GM12878 (cell line): ENCODE results near the gene CBR3. TPM values are rescaled to one million over a fixed set of nuclear protein-coding genes. Genes with fewer than 3 reads are reported as not detected.

ENCODE experiments used
- ATAC-seq: fragments of 200-7000 bp; cut with Tn5 transposase; 3 replicates; pipeline ENCODE4 v1.9.1; 2020; ENCODE audit warnings: mild to moderate bottlenecking, moderate library complexity
- BruUV-seq: library from RNA; stranded (reverse); fragments of 400-500 nt; replicated peaks from 2 replicates; lab custom pipeline; 2021; lab: Mats Ljungman, UMichigan
- CTCF ChIA-PET: fragments of 300-600 bp; sonication (Branson Sonifier 250); formaldehyde crosslinking; extraction: SDS; loops from one replicate; lab custom pipeline; 2021; ENCODE audit warnings: inconsistent platforms; lab: Yijun Ruan, JAX
- POLR2A ChIA-PET: fragments of 350-600 bp; formaldehyde crosslinking; extraction: SDS; loops from one replicate; lab custom pipeline; 2021; ENCODE audit warnings: inconsistent platforms; lab: Charles Lee
- RAD21 ChIA-PET: fragments of 300-600 bp; sonication (Branson Sonifier 250); formaldehyde crosslinking; loops from one replicate; lab custom pipeline; 2023; ENCODE audit warnings: antibody characterized with exemption; ENCODE audit not compliant: unreplicated experiment; lab: Charles Lee
- SMC1A ChIA-PET: fragments of 300-600 bp; sonication (Branson Sonifier 250); formaldehyde crosslinking; loops from one replicate; lab custom pipeline; 2023; ENCODE audit not compliant: unreplicated experiment, uncharacterized antibody; lab: Charles Lee
- DNase-seq: peaks from one replicate; pipeline ENCODE4 v3.0.0-alpha.2; 2011; ENCODE audit warnings: low read depth, low spot score
- FAIRE-seq: peaks from 3 replicates; lab custom pipeline; 2011; peaks lifted over from hg19 to GRCh38; lab: Jason Lieb, UNC
- H2AFZ ChIP-seq: 2 replicates; pipeline ENCODE4 v1.6.0; 2011; ENCODE audit warnings: low read depth, low read length, control low read depth; ENCODE audit not compliant: control insufficient read depth
- H3K27ac ChIP-seq: 2 replicates; pipeline ENCODE4 v1.5.1; 2011; ENCODE audit warnings: control low read depth; ENCODE audit not compliant: control insufficient read depth, insufficient read depth
- H3K27me3 ChIP-seq, 2 experiments: replicated peaks in 1 of 2; 2 replicates each; pipeline versions ENCODE4 v1.6.0 to v1.6.1; 2011; ENCODE audit warnings: low read length in 1 of 2; ENCODE audit not compliant: control insufficient read depth in 2 of 2, insufficient read depth in 2 of 2
- H3K36me3 ChIP-seq, 2 experiments: 2 replicates each; pipeline ENCODE4 v1.5.1; 2011; ENCODE audit warnings: low read length in 1 of 2; ENCODE audit not compliant: control insufficient read depth in 2 of 2, insufficient read depth in 2 of 2
- H3K4me1 ChIP-seq: 2 replicates; pipeline ENCODE4 v1.6.1; 2011; ENCODE audit warnings: mild to moderate bottlenecking, low read length, moderate library complexity, mixed read lengths; ENCODE audit not compliant: control insufficient read depth, insufficient read depth
- H3K4me2 ChIP-seq: 2 replicates; pipeline ENCODE4 v1.6.0; 2011; ENCODE audit warnings: control low read depth; ENCODE audit not compliant: control insufficient read depth, insufficient read depth
- H3K4me3 ChIP-seq: fragments of 200-600 bp; sonication (generic); 2 replicates; pipeline ENCODE4 v1.5.1; 2016
- H3K79me2 ChIP-seq: 2 replicates; pipeline ENCODE4 v1.6.0; 2011; ENCODE audit warnings: low read length; ENCODE audit not compliant: control insufficient read depth, insufficient read depth
- H3K9ac ChIP-seq: 2 replicates; pipeline ENCODE4 v1.8.0; 2011; ENCODE audit warnings: low read length, control low read depth, mixed read lengths; ENCODE audit not compliant: control insufficient read depth, insufficient read depth
- H3K9me3 ChIP-seq: replicated peaks from 3 replicates; pipeline ENCODE4 v1.5.1; 2011; ENCODE audit warnings: mild to moderate bottlenecking, low read length; ENCODE audit not compliant: control insufficient read depth, insufficient read depth
- H4K20me1 ChIP-seq: 2 replicates; pipeline ENCODE4 v1.6.0; 2011; ENCODE audit not compliant: control insufficient read depth, insufficient read depth
- CHD1 ChIP-seq: IDR thresholded peaks from 2 replicates; pipeline ENCODE4 v1.6.1; 2012; ENCODE audit warnings: low read depth, low read length, improper control_type of control experiment
- EGR1 ChIP-seq, 2 experiments: IDR thresholded peaks; 1 replicate in 1 of 2; 2 replicates in 1 of 2; pipeline ENCODE4 v1.6.1; 2011 to 2012; ENCODE audit warnings: low read depth in 2 of 2, low read length in 2 of 2, borderline replicate concordance in 1 of 2, mild to moderate bottlenecking in 1 of 2, moderate library complexity in 1 of 2
- EP300 ChIP-seq, 2 experiments: fragments of 150-350 bp in 1 of 2; IDR thresholded peaks; 2 replicates each; pipeline ENCODE4 v1.6.1; 2011 to 2012; ENCODE audit warnings: low read depth in 2 of 2, low read length in 2 of 2, borderline replicate concordance in 1 of 2, improper control_type of control experiment in 1 of 2, inconsistent platforms in 1 of 2; ENCODE audit not compliant: control insufficient read depth in 1 of 2
- NFXL1 ChIP-seq: fragments of 450-650 bp; IDR thresholded peaks from 2 replicates; pipeline ENCODE4 v1.6.1; 2017; ENCODE audit warnings: antibody characterized with exemption, mild to moderate bottlenecking, borderline replicate concordance
- RAD51 ChIP-seq: fragments of 450-650 bp; IDR thresholded peaks from 2 replicates; pipeline ENCODE4 v1.6.1; 2016; ENCODE audit warnings: moderate library complexity, mild to moderate bottlenecking, inconsistent platforms
- RFX5 ChIP-seq: IDR thresholded peaks from 2 replicates; pipeline ENCODE4 v1.6.1; 2011; ENCODE audit warnings: low read depth, low read length, improper control_type of control experiment
- WGBS: methylation state at CpG from one replicate; pipeline ENCODE4 v1.1.6; 2016; ENCODE audit warnings: low lambda C conversion rate; ENCODE audit not compliant: insufficient replicate concordance, insufficient coverage; ENCODE audit errors: missing lambda C conversion rate; 5-methylcytosine and 5-hydroxymethylcytosine counted together
- in situ Hi-C: fragments of 300-500 bp; cut with MboI; formaldehyde crosslinking; loops from 9 replicates; pipeline ENCODE4 v1.14.3; 2018; ENCODE audit warnings: mixed read lengths
- intact Hi-C: fragments of 100-400 bp; cut with micrococcal nuclease; formaldehyde crosslinking; loops from one replicate; pipeline ENCODE4 v1.14.2; 2022; ENCODE audit not compliant: unreplicated experiment
- polyA plus RNA-seq, 11 experiments: library from polyadenylated mRNA; depleted of rRNA in 4 of 11; unstranded in 6 of 11; stranded (reverse) in 5 of 11; fragments of >200 nt; fragmentation: Nextera tagmentation in 4 of 11; fragmentation: Illumina TruSeq in 1 of 11; extraction: Ambion mirVana in 4 of 11; extraction: Trizol in 1 of 11; gene quantifications; 1 replicate in 1 of 11; 2 replicates in 10 of 11; pipeline versions ENCODE4 v1.2.1 to v1.2.3, GENCODE V29; 2011 to 2016; ENCODE audit warnings: inconsistent platforms in 2 of 11, missing spikeins in 2 of 11, low read depth in 1 of 11
- total RNA-seq, 4 experiments: library from RNA; depleted of rRNA in 3 of 4; stranded (reverse); fragments of >200 nt in 3 of 4; fragmentation: Illumina TruSeq in 1 of 4; extraction: Trizol in 1 of 4; gene quantifications; 2 replicates each; pipeline versions ENCODE4 v1.2.1 to v1.2.3, GENCODE V29; 2013 to 2021
- TF ChIP-seq, protein P1 (sequence below): IDR thresholded peaks from 2 replicates; pipeline ENCODE4 v1.6.1; 2011; ENCODE audit warnings: low read depth, low read length, improper control_type of control experiment, borderline replicate concordance
- TF ChIP-seq, protein P2 (sequence below): fragments of 450-650 bp; conservative IDR thresholded peaks from 2 replicates; pipeline ENCODE4 v1.6.1; 2017; ENCODE audit warnings: mild to moderate bottlenecking, moderate library complexity
- TF ChIP-seq, protein P3 (sequence below): fragments of 450-650 bp; IDR thresholded peaks from 2 replicates; pipeline ENCODE4 v1.6.1; 2017; ENCODE audit warnings: antibody characterized with exemption, mild to moderate bottlenecking, moderate library complexity
- TF ChIP-seq, protein P4 (sequence below): fragments of 450-650 bp; IDR thresholded peaks from 2 replicates; pipeline ENCODE4 v1.6.1; 2017; ENCODE audit warnings: mild to moderate bottlenecking, moderate library complexity

Gene CBR3
- total and polyA plus RNA-seq, 10 of the 15 experiments (the other 5 are each of a cell fraction or from before 2014, with no cell fraction given): 0.48 to 17.2 (median 11.2) TPM

DNA sequence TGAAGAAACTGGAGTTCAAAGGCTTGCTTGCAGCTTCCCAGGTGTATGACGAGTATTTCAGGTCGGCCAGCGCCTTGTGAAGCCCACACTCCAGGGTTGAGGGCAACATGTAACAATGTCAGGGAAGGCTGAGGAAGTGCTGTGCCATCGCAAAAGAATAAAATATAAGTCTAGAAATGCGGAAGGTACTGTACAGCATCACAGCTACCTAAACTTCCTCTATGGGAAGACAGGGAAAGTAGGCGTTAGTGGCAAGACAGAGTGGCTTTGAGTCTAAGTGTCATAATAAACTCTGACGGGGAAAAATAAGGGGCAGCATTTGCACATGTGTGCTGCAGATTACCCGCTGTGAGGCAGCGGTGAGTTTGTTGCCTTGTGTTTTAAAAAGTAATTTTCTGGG is 50.6 kb downstream of the CBR3 start (continued):
- TF ChIP-seq EP300 (IDR thresholded peaks at IDR 0.05; ENCODE audit: borderline replicate concordance in 1 of 2, control insufficient read depth in 1 of 2, low read depth in 2 of 2, low read length in 2 of 2) (no peak), RAD51 (no peak), CHD1 (no peak), NFXL1 (no peak), RFX5 (no peak), EGR1 (IDR thresholded peaks at IDR 0.05; ENCODE audit: borderline replicate concordance in 1 of 2, low read depth in 2 of 2, low read length in 2 of 2) (no peak)
- TF ChIP-seq, protein P1, sequence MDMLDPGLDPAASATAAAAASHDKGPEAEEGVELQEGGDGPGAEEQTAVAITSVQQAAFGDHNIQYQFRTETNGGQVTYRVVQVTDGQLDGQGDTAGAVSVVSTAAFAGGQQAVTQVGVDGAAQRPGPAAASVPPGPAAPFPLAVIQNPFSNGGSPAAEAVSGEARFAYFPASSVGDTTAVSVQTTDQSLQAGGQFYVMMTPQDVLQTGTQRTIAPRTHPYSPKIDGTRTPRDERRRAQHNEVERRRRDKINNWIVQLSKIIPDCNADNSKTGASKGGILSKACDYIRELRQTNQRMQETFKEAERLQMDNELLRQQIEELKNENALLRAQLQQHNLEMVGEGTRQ: no peak

DNA sequence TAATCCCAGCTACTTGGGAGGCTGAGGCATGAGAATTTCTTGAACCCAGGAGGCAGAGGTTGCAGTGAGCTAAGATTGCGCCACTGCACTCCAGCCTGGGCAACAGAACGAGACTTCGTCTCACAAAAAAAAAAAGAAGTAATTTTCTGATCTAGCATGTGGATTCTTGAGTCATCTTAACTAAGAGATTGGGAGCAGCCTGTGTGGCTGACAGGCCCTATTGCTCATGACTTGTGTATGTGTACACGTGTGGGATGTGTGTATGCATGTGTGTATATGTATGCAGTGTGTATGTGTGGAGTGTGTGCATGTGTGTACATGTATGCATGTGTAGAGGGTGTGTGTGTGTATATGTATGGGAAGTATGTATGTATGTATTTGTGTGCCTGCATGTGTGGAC is 51.2 kb downstream of the CBR3 start:
- ATAC-seq (no peak), FAIRE-seq (no peak), DNase-seq (no peak)
- H4K20me1 ChIP-seq: no peaks in the 10 kb centered on the region
- ChIA-PET RAD21 (interaction anchor here (0.7 kb wide), 1 partner anchor 137 kb away, joined by 3 read pairs; no protein-coding TSS in a partner anchor), SMC1A (no interaction called here), CTCF (interaction anchor here (0.6 to 1.1 kb wide), 2 partner anchors 11 to 143 kb away, joined by 3 read pairs; no protein-coding TSS in a partner anchor), POLR2A (no interaction called here)
- no peak overlapping the region for H2AFZ ChIP-seq
- H3K9ac ChIP-seq: no peak overlapping the region
- in situ Hi-C loops: no loop called here
- no peaks in the 10 kb centered on the region for H3K27me3 ChIP-seq
- H3K27ac ChIP-seq: no peak overlapping the region
- H3K4me1 ChIP-seq: peaks cover 7% of the 10 kb centered on the region
- no peak overlapping the region for H3K4me2 ChIP-seq
- no peaks in the 10 kb centered on the region for H3K9me3 ChIP-seq
- H3K79me2 ChIP-seq: no peaks in the 10 kb centered on the region
- BruUV-seq: no TSS peak
- WGBS: 85% methylated on average over 4 of the region's 4 CpGs
- intact Hi-C loops: no loop called here
- no peak overlapping the region for H3K4me3 ChIP-seq
- H3K36me3 ChIP-seq: no peaks in the 10 kb centered on the region
- TF ChIP-seq, protein P2, sequence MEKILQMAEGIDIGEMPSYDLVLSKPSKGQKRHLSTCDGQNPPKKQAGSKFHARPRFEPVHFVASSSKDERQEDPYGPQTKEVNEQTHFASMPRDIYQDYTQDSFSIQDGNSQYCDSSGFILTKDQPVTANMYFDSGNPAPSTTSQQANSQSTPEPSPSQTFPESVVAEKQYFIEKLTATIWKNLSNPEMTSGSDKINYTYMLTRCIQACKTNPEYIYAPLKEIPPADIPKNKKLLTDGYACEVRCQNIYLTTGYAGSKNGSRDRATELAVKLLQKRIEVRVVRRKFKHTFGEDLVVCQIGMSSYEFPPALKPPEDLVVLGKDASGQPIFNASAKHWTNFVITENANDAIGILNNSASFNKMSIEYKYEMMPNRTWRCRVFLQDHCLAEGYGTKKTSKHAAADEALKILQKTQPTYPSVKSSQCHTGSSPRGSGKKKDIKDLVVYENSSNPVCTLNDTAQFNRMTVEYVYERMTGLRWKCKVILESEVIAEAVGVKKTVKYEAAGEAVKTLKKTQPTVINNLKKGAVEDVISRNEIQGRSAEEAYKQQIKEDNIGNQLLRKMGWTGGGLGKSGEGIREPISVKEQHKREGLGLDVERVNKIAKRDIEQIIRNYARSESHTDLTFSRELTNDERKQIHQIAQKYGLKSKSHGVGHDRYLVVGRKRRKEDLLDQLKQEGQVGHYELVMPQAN: no peak
- TF ChIP-seq, protein P3, sequence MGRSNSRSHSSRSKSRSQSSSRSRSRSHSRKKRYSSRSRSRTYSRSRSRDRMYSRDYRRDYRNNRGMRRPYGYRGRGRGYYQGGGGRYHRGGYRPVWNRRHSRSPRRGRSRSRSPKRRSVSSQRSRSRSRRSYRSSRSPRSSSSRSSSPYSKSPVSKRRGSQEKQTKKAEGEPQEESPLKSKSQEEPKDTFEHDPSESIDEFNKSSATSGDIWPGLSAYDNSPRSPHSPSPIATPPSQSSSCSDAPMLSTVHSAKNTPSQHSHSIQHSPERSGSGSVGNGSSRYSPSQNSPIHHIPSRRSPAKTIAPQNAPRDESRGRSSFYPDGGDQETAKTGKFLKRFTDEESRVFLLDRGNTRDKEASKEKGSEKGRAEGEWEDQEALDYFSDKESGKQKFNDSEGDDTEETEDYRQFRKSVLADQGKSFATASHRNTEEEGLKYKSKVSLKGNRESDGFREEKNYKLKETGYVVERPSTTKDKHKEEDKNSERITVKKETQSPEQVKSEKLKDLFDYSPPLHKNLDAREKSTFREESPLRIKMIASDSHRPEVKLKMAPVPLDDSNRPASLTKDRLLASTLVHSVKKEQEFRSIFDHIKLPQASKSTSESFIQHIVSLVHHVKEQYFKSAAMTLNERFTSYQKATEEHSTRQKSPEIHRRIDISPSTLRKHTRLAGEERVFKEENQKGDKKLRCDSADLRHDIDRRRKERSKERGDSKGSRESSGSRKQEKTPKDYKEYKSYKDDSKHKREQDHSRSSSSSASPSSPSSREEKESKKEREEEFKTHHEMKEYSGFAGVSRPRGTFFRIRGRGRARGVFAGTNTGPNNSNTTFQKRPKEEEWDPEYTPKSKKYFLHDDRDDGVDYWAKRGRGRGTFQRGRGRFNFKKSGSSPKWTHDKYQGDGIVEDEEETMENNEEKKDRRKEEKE: no peak
- TF ChIP-seq, protein P1: no peak
- TF ChIP-seq, protein P4, sequence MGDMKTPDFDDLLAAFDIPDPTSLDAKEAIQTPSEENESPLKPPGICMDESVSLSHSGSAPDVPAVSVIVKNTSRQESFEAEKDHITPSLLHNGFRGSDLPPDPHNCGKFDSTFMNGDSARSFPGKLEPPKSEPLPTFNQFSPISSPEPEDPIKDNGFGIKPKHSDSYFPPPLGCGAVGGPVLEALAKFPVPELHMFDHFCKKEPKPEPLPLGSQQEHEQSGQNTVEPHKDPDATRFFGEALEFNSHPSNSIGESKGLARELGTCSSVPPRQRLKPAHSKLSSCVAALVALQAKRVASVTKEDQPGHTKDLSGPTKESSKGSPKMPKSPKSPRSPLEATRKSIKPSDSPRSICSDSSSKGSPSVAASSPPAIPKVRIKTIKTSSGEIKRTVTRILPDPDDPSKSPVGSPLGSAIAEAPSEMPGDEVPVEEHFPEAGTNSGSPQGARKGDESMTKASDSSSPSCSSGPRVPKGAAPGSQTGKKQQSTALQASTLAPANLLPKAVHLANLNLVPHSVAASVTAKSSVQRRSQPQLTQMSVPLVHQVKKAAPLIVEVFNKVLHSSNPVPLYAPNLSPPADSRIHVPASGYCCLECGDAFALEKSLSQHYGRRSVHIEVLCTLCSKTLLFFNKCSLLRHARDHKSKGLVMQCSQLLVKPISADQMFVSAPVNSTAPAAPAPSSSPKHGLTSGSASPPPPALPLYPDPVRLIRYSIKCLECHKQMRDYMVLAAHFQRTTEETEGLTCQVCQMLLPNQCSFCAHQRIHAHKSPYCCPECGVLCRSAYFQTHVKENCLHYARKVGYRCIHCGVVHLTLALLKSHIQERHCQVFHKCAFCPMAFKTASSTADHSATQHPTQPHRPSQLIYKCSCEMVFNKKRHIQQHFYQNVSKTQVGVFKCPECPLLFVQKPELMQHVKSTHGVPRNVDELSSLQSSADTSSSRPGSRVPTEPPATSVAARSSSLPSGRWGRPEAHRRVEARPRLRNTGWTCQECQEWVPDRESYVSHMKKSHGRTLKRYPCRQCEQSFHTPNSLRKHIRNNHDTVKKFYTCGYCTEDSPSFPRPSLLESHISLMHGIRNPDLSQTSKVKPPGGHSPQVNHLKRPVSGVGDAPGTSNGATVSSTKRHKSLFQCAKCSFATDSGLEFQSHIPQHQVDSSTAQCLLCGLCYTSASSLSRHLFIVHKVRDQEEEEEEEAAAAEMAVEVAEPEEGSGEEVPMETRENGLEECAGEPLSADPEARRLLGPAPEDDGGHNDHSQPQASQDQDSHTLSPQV: no peak
